Gastroesophageal sphincter (tissue), 3 donors: Measurements from ENCODE around the gene NOP16.

ENCODE experiments used
- POLR2A ChIP-seq, 2 donors: fragments of 450-650 bp; IDR thresholded peaks; one replicate each; pipeline ENCODE4 v1.6.1; 2017; ENCODE audit warnings: antibody characterized with exemption in 2 of 2, mild to moderate bottlenecking in 2 of 2, moderate library complexity in 1 of 2
- POLR2AphosphoS5 ChIP-seq: sonication (generic); formaldehyde crosslinking; IDR thresholded peaks from one replicate; pipeline ENCODE4 v1.6.1; 2017; ENCODE audit warnings: antibody characterized with exemption
- TF ChIP-seq, protein P1 (sequence below), 4 experiments: fragments of 200-600 bp in 2 of 4; fragments of 450-650 bp in 2 of 4; sonication (generic) in 1 of 4; IDR thresholded peaks; one replicate each; pipeline ENCODE4 v1.5.1; 2017 to 2019; ENCODE audit warnings: antibody characterized with exemption in 4 of 4, mild to moderate bottlenecking in 2 of 4, moderate library complexity in 2 of 4

DNA sequence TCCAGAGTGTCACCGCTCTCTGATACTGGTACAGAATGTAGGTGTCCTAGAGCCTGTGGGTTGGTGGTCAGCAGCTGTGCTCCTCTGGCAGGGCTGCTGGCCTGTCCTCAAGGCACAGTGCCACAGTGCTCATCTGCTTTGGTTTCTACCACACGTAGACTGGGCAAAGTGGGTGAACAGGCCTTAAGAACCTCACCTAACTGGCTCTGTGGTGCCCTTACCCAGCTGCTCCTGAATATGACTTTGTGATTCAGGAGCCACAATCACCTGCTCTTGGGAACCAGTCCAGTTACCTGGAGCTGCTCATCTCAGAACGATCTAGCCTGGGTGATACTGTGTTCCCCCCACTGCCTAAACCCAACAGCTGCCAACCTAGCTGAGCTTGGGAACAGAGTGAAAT is 6.4 kb downstream of the NOP16 start:
- TF ChIP-seq POLR2AphosphoS5 (no peak), POLR2A (IDR thresholded peaks at IDR 0.05) (no peak)
- TF ChIP-seq, protein P1, sequence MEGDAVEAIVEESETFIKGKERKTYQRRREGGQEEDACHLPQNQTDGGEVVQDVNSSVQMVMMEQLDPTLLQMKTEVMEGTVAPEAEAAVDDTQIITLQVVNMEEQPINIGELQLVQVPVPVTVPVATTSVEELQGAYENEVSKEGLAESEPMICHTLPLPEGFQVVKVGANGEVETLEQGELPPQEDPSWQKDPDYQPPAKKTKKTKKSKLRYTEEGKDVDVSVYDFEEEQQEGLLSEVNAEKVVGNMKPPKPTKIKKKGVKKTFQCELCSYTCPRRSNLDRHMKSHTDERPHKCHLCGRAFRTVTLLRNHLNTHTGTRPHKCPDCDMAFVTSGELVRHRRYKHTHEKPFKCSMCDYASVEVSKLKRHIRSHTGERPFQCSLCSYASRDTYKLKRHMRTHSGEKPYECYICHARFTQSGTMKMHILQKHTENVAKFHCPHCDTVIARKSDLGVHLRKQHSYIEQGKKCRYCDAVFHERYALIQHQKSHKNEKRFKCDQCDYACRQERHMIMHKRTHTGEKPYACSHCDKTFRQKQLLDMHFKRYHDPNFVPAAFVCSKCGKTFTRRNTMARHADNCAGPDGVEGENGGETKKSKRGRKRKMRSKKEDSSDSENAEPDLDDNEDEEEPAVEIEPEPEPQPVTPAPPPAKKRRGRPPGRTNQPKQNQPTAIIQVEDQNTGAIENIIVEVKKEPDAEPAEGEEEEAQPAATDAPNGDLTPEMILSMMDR (IDR thresholded peaks at IDR 0.05) = no peak
